ENCODE measurements around the gene POTEB2.
"Not testable (repeated sequence)": the region's sequence is repeated elsewhere in the genome, so short reads cannot be mapped to it uniquely, and the experiment has no call there.

POTEB2 gene

GRCh38 chr15:20866214-20866613 is at the start of gene POTEB2:
TSS of gene POTEB2 (minus strand) at chr15:20866314. CDS start at chr15:20866281, 33 bp downstream.
- not testable (repeated sequence) for FAIRE-seq

- FAIRE-seq, result not testable (repeated sequence)
Observed at GRCh38 chr15:20879916-20880315, 13.8 kb upstream of the POTEB2 start.

GRCh38 chr15:20878464-20878863 is 12.3 kb upstream of the POTEB2 start:
- not testable (repeated sequence) for FAIRE-seq

GRCh38 chr15:20877819-20878218 is 11.7 kb upstream of the POTEB2 start:
- not testable (repeated sequence) for FAIRE-seq
